ENCODE measurements around the gene MAPK10.

Gene MAPK10

DNA sequence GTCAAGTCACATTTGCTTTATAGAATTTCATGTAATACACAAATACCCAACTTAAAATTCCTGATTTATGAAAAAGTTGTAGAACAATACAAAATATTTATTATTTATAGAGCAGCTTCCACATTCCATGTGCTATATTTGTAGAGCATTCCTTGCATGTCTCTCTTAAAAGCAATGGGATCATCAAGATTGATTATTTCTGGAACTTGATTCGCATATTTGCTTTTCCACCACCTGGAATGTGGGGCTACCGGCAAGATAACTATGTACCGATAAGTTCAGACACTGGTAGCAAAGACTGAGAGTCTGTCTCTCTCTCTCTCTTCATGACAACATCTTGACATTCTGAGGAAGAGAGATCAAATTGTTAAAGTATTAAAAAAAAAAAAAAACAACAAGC is 59.3 kb downstream of the MAPK10 start:
- TF ChIP-seq, protein P1, sequence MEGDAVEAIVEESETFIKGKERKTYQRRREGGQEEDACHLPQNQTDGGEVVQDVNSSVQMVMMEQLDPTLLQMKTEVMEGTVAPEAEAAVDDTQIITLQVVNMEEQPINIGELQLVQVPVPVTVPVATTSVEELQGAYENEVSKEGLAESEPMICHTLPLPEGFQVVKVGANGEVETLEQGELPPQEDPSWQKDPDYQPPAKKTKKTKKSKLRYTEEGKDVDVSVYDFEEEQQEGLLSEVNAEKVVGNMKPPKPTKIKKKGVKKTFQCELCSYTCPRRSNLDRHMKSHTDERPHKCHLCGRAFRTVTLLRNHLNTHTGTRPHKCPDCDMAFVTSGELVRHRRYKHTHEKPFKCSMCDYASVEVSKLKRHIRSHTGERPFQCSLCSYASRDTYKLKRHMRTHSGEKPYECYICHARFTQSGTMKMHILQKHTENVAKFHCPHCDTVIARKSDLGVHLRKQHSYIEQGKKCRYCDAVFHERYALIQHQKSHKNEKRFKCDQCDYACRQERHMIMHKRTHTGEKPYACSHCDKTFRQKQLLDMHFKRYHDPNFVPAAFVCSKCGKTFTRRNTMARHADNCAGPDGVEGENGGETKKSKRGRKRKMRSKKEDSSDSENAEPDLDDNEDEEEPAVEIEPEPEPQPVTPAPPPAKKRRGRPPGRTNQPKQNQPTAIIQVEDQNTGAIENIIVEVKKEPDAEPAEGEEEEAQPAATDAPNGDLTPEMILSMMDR (conservative IDR thresholded peaks at IDR 0.05; ENCODE audit: low read length) = no peak
- no peak for TF ChIP-seq EZH2phosphoT487 (IDR thresholded peaks at IDR 0.05; ENCODE audit: borderline replicate concordance)
- H3K4me3 ChIP-seq (ENCODE audit: low read length, poor library complexity, severe bottlenecking) = no peak overlapping the region
- H3K36me3 ChIP-seq (ENCODE audit: insufficient read depth, low read length) = no peaks in the 10 kb centered on the region
- H3K27me3 ChIP-seq (ENCODE audit: insufficient read depth, low read length, poor library complexity, severe bottlenecking) = no peaks in the 10 kb centered on the region
- H3K9me3 ChIP-seq (ENCODE audit: insufficient read depth, low read depth, low read length) = no peaks in the 10 kb centered on the region
- no peaks in the 10 kb centered on the region for H3K9me2 ChIP-seq (replicated peaks; ENCODE audit: low read depth, low read length)
- H3K4me1 ChIP-seq (ENCODE audit: insufficient read depth, low read length, poor library complexity, severe bottlenecking) = no peaks in the 10 kb centered on the region
- H3F3A ChIP-seq (ENCODE audit: low read depth) = no peaks in the 10 kb centered on the region
- H3K4me2 ChIP-seq (ENCODE audit: low read depth, low read length, poor library complexity, severe bottlenecking) = no peak overlapping the region
- H2AFZ ChIP-seq (ENCODE audit: low read length) = no peak overlapping the region
- H3K9ac ChIP-seq (ENCODE audit: low read depth, low read length, poor library complexity, severe bottlenecking) = no peak overlapping the region
- no peaks in the 10 kb centered on the region for H3K79me2 ChIP-seq (ENCODE audit: insufficient read depth, low read length)
- no peaks in the 10 kb centered on the region for H4K20me1 ChIP-seq (ENCODE audit: insufficient read depth, low read length, poor library complexity, severe bottlenecking)

DNA sequence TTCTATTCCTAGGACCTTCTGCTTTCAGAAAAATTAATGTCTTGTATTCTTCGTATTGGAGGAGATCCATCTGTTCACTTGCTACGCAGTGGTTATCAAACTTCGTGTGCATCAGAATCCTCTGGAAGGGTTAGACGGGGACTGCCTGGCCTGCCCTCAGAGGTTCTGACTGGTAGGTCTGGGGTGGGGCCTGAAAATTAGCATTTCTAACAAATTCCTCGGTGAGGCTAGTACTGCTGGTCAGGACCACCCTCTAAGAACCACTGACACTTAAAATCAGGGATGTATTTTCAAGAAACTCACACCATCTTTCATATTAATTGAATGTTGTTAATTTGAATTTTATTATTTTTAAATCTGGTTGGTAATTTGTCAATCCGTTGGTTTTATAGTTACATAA is 63.0 kb downstream of the MAPK10 start:
- H3K27me3 ChIP-seq (ENCODE audit: insufficient read depth, low read length, poor library complexity, severe bottlenecking) = no peaks in the 10 kb centered on the region
- no peak overlapping the region for H2AFZ ChIP-seq (ENCODE audit: low read length)
- TF ChIP-seq, protein P1 (conservative IDR thresholded peaks at IDR 0.05; ENCODE audit: low read length) = no peak
- no peak for TF ChIP-seq EZH2phosphoT487 (IDR thresholded peaks at IDR 0.05; ENCODE audit: borderline replicate concordance)
- H3K4me2 ChIP-seq (ENCODE audit: low read depth, low read length, poor library complexity, severe bottlenecking) = no peak overlapping the region
- H3K36me3 ChIP-seq (ENCODE audit: insufficient read depth, low read length) = no peaks in the 10 kb centered on the region
- H3K79me2 ChIP-seq (ENCODE audit: insufficient read depth, low read length) = no peaks in the 10 kb centered on the region
- no peak overlapping the region for H3K4me3 ChIP-seq (ENCODE audit: low read length, poor library complexity, severe bottlenecking)
- no peak overlapping the region for H3K9ac ChIP-seq (ENCODE audit: low read depth, low read length, poor library complexity, severe bottlenecking)
- H3K4me1 ChIP-seq (ENCODE audit: insufficient read depth, low read length, poor library complexity, severe bottlenecking) = no peaks in the 10 kb centered on the region
- H3F3A ChIP-seq (ENCODE audit: low read depth) = no peaks in the 10 kb centered on the region
- no peaks in the 10 kb centered on the region for H4K20me1 ChIP-seq (ENCODE audit: insufficient read depth, low read length, poor library complexity, severe bottlenecking)
- H3K9me3 ChIP-seq (ENCODE audit: insufficient read depth, low read depth, low read length) = no peaks in the 10 kb centered on the region
- no peaks in the 10 kb centered on the region for H3K9me2 ChIP-seq (replicated peaks; ENCODE audit: low read depth, low read length)

DNA sequence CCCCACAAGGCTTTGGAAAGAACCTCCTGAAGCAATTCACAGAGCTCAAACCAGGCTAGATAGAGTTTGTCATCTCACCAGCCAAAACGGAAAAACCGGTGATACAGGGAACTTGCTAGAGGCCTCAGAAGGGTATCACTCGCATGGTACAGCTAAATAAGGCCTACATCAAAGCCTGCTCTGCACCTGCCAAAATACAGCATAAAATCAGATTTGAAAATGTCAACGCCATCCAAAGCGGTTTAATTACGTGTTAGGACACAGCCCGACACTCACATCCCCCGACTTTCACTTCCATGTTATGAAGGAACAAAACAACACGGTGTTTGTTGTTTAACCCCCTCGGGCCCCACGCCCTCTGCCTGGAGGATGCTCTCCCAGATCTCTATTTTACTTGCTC is 65.0 kb downstream of the MAPK10 start:
- H3K9ac ChIP-seq (ENCODE audit: low read depth, low read length, poor library complexity, severe bottlenecking) = no peak overlapping the region
- H3K4me3 ChIP-seq (ENCODE audit: low read length, poor library complexity, severe bottlenecking) = no peak overlapping the region
- H3K9me2 ChIP-seq (replicated peaks; ENCODE audit: low read depth, low read length) = no peaks in the 10 kb centered on the region
- H2AFZ ChIP-seq (ENCODE audit: low read length) = no peak overlapping the region
- H3K9me3 ChIP-seq (ENCODE audit: insufficient read depth, low read depth, low read length) = no peaks in the 10 kb centered on the region
- no peaks in the 10 kb centered on the region for H3K27me3 ChIP-seq (ENCODE audit: insufficient read depth, low read length, poor library complexity, severe bottlenecking)
- H3K4me2 ChIP-seq (ENCODE audit: low read depth, low read length, poor library complexity, severe bottlenecking) = no peak overlapping the region
- H3K79me2 ChIP-seq (ENCODE audit: insufficient read depth, low read length) = no peaks in the 10 kb centered on the region
- H3K36me3 ChIP-seq (ENCODE audit: insufficient read depth, low read length) = no peaks in the 10 kb centered on the region
- H3K4me1 ChIP-seq (ENCODE audit: insufficient read depth, low read length, poor library complexity, severe bottlenecking) = no peaks in the 10 kb centered on the region
- H4K20me1 ChIP-seq (ENCODE audit: insufficient read depth, low read length, poor library complexity, severe bottlenecking) = no peaks in the 10 kb centered on the region
- TF ChIP-seq EZH2phosphoT487 (IDR thresholded peaks at IDR 0.05; ENCODE audit: borderline replicate concordance) = no peak
- TF ChIP-seq, protein P1 (conservative IDR thresholded peaks at IDR 0.05; ENCODE audit: low read length) = no peak
- no peaks in the 10 kb centered on the region for H3F3A ChIP-seq (ENCODE audit: low read depth)

Measured in Loucy (cell line).